DND-41 (cell line): ENCODE measurements around the gene ASIC5.

Experiments used
- ATAC-seq: fragments of 200-7000 bp; cut with Tn5 transposase; 3 replicates; pipeline ENCODE4 v1.9.1; 2021; ENCODE audit warnings: low read depth; ENCODE audit not compliant: insufficient read depth
- DNase-seq: peaks from one replicate; pipeline ENCODE4 v3.0.0-alpha.2; 2020
- H2AFZ ChIP-seq: 2 replicates; pipeline ENCODE4 v1.6.0; 2012; ENCODE audit warnings: low read depth, low read length
- H3K27ac ChIP-seq: 2 replicates; pipeline ENCODE4 v1.5.1; 2012; ENCODE audit warnings: low read length, inconsistent platforms
- H3K27me3 ChIP-seq: fragments of 200-600 bp; sonication (generic); 2 replicates; pipeline ENCODE4 v1.6.0; 2012; ENCODE audit warnings: low read length, mild to moderate bottlenecking, inconsistent platforms; ENCODE audit not compliant: insufficient read depth, poor library complexity
- H3K36me3 ChIP-seq: 2 replicates; pipeline ENCODE4 v1.5.1; 2012; ENCODE audit warnings: low read length, inconsistent platforms; ENCODE audit not compliant: insufficient read depth
- H3K4me1 ChIP-seq: 2 replicates; pipeline ENCODE4 v1.5.1; 2012; ENCODE audit warnings: mild to moderate bottlenecking, low read length; ENCODE audit not compliant: insufficient read depth
- H3K4me2 ChIP-seq: 2 replicates; pipeline ENCODE4 v1.6.0; 2012; ENCODE audit warnings: mild to moderate bottlenecking, moderate library complexity, low read length, inconsistent platforms; ENCODE audit not compliant: insufficient read depth
- H3K4me3 ChIP-seq, 2 experiments: fragments of 200-600 bp in 1 of 2; shearing (Covaris generic) in 1 of 2; 2 replicates each; pipeline ENCODE4 v1.5.1; 2012 to 2016; ENCODE audit warnings: inconsistent platforms in 2 of 2, low read length in 2 of 2, mild to moderate bottlenecking in 2 of 2, low read depth in 1 of 2, moderate library complexity in 1 of 2
- H3K79me2 ChIP-seq: 2 replicates; pipeline ENCODE4 v1.6.0; 2012; ENCODE audit warnings: low read length, inconsistent platforms; ENCODE audit not compliant: insufficient read depth
- H3K9ac ChIP-seq: 2 replicates; pipeline ENCODE4 v1.6.0; 2012; ENCODE audit warnings: low read depth, mild to moderate bottlenecking, inconsistent platforms, low read length, moderate library complexity
- H3K9me3 ChIP-seq: 2 replicates; pipeline ENCODE4 v1.5.1; 2012; ENCODE audit warnings: low read length, moderate library complexity, mild to moderate bottlenecking, inconsistent platforms; ENCODE audit not compliant: insufficient read depth, severe bottlenecking
- H4K20me1 ChIP-seq: 2 replicates; pipeline ENCODE4 v1.6.0; 2012; ENCODE audit warnings: low read length; ENCODE audit not compliant: insufficient read depth
- EZH2 ChIP-seq: IDR thresholded peaks from 3 replicates; pipeline ENCODE4 v1.6.1; 2012; ENCODE audit warnings: borderline replicate concordance, low read depth, mild to moderate bottlenecking, moderate library complexity, low read length, inconsistent platforms; ENCODE audit not compliant: severe bottlenecking
- TF ChIP-seq, protein P1 (sequence below): IDR thresholded peaks from 2 replicates; pipeline ENCODE4 v1.5.1; 2012; ENCODE audit warnings: borderline replicate concordance, low read length, moderate library complexity, mild to moderate bottlenecking; ENCODE audit not compliant: poor library complexity, severe bottlenecking; ENCODE audit errors: extremely low read depth

The ASIC5 gene

DNA sequence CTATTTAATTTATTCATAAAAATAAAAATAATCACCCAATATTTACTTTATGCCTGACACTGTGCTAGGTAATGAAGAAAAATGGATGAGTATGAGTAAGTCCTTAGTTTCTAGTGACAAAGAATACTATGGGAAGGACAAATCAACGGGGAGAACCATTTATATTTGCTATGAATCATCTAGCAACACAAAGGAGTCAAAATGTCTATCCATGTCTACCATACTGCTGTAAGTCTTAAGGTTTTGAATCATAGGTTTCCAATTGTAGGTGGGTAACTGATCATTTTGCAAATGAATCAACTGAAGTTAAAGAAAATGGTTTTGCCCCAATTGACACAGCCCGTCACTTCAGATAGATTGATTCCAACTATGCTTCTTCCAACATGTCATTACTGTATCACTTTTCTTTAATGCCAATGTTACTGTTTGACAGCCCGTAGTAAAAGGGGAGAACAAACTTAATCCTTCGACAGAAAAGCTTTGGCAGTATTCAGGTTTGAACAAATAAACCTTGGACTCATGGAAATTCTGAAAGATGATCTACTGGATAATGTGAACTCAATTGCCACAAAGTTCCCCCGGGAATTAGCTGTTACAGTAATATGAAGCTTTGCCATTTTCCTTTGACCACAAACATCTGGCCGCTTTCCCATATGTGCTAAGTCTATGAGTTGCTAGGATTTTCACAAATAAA, 40.6 kb upstream of the ASIC5 start:
- Histone ChIP-seq H2AFZ (no peak overlapping the region), H3K36me3 (no peaks in the 10 kb centered on the region), H3K4me2 (no peak overlapping the region), H4K20me1 (no peaks in the 10 kb centered on the region), H3K9me3 (no peaks in the 10 kb centered on the region), H3K4me3 (no peak overlapping the region), H3K4me1 (no peaks in the 10 kb centered on the region), H3K79me2 (no peaks in the 10 kb centered on the region), H3K27ac (no peak overlapping the region), H3K9ac (no peak overlapping the region), H3K27me3 (no peaks in the 10 kb centered on the region)
- TF ChIP-seq, protein P1, sequence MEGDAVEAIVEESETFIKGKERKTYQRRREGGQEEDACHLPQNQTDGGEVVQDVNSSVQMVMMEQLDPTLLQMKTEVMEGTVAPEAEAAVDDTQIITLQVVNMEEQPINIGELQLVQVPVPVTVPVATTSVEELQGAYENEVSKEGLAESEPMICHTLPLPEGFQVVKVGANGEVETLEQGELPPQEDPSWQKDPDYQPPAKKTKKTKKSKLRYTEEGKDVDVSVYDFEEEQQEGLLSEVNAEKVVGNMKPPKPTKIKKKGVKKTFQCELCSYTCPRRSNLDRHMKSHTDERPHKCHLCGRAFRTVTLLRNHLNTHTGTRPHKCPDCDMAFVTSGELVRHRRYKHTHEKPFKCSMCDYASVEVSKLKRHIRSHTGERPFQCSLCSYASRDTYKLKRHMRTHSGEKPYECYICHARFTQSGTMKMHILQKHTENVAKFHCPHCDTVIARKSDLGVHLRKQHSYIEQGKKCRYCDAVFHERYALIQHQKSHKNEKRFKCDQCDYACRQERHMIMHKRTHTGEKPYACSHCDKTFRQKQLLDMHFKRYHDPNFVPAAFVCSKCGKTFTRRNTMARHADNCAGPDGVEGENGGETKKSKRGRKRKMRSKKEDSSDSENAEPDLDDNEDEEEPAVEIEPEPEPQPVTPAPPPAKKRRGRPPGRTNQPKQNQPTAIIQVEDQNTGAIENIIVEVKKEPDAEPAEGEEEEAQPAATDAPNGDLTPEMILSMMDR = no peak
- TF ChIP-seq EZH2 = no peak
- no peak for ATAC-seq
- no peak for DNase-seq

DNA sequence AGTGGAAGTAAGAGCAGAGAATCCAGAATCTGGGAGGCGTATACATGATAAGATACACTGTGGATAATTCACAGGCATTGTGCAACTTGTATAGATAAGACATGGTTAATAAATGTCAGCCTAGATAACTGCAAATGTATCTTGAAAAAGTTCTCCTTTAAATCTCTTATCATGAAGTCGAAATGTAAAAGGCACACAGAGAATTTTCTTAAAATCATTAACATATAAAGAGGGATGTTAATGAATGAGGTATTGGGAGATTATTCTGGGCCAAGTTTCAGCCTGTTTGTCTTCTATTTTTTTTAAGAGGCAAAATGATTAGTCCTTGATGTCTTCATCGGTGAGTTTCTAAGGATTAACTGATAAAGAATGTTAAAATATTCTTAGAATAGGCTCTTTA, 38.3 kb upstream of the ASIC5 start:
- Histone ChIP-seq H3K36me3 (no peaks in the 10 kb centered on the region), H3K9ac (no peak overlapping the region), H2AFZ (no peak overlapping the region), H3K4me1 (no peaks in the 10 kb centered on the region), H3K27ac (no peak overlapping the region), H3K79me2 (no peaks in the 10 kb centered on the region), H3K4me2 (no peak overlapping the region), H3K9me3 (no peaks in the 10 kb centered on the region), H3K4me3 (no peak overlapping the region), H3K27me3 (no peaks in the 10 kb centered on the region), H4K20me1 (no peaks in the 10 kb centered on the region)
- no peak for TF ChIP-seq EZH2
- TF ChIP-seq, protein P1 = no peak
- ATAC-seq (no peak), DNase-seq (no peak)

DNA sequence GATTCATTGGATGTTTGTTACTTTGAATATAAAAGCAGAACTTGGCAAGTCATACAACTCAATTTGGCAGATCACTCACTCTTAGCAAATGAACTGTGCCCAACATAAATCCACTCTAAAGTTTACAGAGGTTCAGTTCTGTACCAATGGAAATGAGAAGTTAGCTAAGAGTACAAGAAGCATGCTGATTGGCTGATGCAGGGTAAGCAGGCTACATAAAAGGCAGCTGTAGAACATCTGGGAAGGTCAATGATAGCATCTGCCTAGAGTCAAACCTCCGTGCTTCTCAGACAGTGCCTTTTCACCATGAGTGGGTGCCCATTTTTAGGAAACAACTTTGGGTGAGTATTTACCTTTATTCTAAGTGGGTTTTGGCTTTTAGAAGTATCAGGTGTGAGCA, 37.4 kb upstream of the ASIC5 start, which contains the start of gene TDO2:
Gene TDO2 (plus strand): TSS at position 244 of the 400 bp plus-strand sequence. CDS start 63 bp downstream, at position 307.
- H3K9ac ChIP-seq = no peak within 1 kb of the TSS
- no peak for ATAC-seq
- no peak within 1 kb of the TSS for H2AFZ ChIP-seq
- H3K27ac ChIP-seq = no peak within 1 kb of the TSS
- no peak within 1 kb of the TSS for H3K4me3 ChIP-seq
- H3K4me2 ChIP-seq = no peak within 1 kb of the TSS
- no peaks in the 10 kb centered on the region for H3K36me3 ChIP-seq
- H3K4me1 ChIP-seq = no peaks in the 10 kb centered on the region
- TF ChIP-seq EZH2 = no peak
- TF ChIP-seq, protein P1 = no peak
- no peak for DNase-seq
- H3K79me2 ChIP-seq = no peaks in the 10 kb centered on the region
- H4K20me1 ChIP-seq = no peaks in the 10 kb centered on the region
- H3K9me3 ChIP-seq = no peaks in the 10 kb centered on the region
- no peaks in the 10 kb centered on the region for H3K27me3 ChIP-seq
